SK-N-SH treated with all-trans-retinoic acid at 6 μM for 48 hours (cell line): ENCODE measurements around the gene DYSF.

ENCODE experiments used
- ATAC-seq: fragments of 200-7000 bp; cut with Tn5 transposase; 3 replicates; pipeline ENCODE4 v1.9.1; 2020; ENCODE audit warnings: mild to moderate bottlenecking, moderate library complexity
- ARNTL ChIP-seq: fragments of 450-650 bp; formaldehyde crosslinking; IDR thresholded peaks from 2 replicates; pipeline ENCODE4 v1.5.0; 2020; ENCODE audit warnings: low read depth, mild to moderate bottlenecking, moderate library complexity, borderline replicate concordance
- BACH2 ChIP-seq: fragments of 250-450 bp; sonication (Bioruptor Pico); IDR thresholded peaks from 2 replicates; pipeline ENCODE4 v1.9.0; 2021; ENCODE audit warnings: mild to moderate bottlenecking, borderline replicate concordance
- CREB5 ChIP-seq: fragments of 250-450 bp; sonication (Bioruptor Pico); IDR thresholded peaks from 2 replicates; pipeline ENCODE4 v1.5.1; 2020; ENCODE audit warnings: low read depth, mild to moderate bottlenecking, moderate library complexity
- CSDC2 ChIP-seq: fragments of 250-450 bp; sonication (Bioruptor Pico); IDR thresholded peaks from 2 replicates; pipeline ENCODE4 v1.5.0; 2020; ENCODE audit warnings: mild to moderate bottlenecking, moderate library complexity
- CSRNP3 ChIP-seq: fragments of 250-450 bp; sonication (Bioruptor Pico); IDR thresholded peaks from 2 replicates; pipeline ENCODE4 v1.5.1; 2021; ENCODE audit warnings: mild to moderate bottlenecking, moderate library complexity
- ESRRG ChIP-seq: fragments of 250-450 bp; sonication (Bioruptor Pico); IDR thresholded peaks from 2 replicates; pipeline ENCODE4 v1.6.1; 2021; ENCODE audit warnings: mild to moderate bottlenecking
- GLIS3 ChIP-seq: fragments of 250-450 bp; sonication (Bioruptor Pico); IDR thresholded peaks from 2 replicates; pipeline ENCODE4 v1.5.0; 2020; ENCODE audit warnings: mild to moderate bottlenecking, moderate library complexity
- ISL1 ChIP-seq: fragments of 250-450 bp; sonication (Bioruptor Pico); IDR thresholded peaks from 2 replicates; pipeline ENCODE4 v2.1.2; 2022; ENCODE audit warnings: mild to moderate bottlenecking, moderate library complexity
- OSR1 ChIP-seq: fragments of 250-450 bp; sonication (Bioruptor Pico); IDR thresholded peaks from 2 replicates; pipeline ENCODE4 v1.8.0; 2022; ENCODE audit warnings: moderate library complexity, mild to moderate bottlenecking, inconsistent platforms
- PATZ1 ChIP-seq: fragments of 250-450 bp; sonication (Bioruptor Pico); IDR thresholded peaks from 2 replicates; pipeline ENCODE4 v1.8.0; 2020; ENCODE audit warnings: mild to moderate bottlenecking, moderate library complexity, borderline replicate concordance
- POU6F1 ChIP-seq: fragments of 250-450 bp; sonication (Bioruptor Pico); IDR thresholded peaks from 2 replicates; pipeline ENCODE4 v1.8.0; 2021; ENCODE audit warnings: low read depth, mild to moderate bottlenecking, moderate library complexity, borderline replicate concordance
- PPARA ChIP-seq: fragments of 250-450 bp; sonication (Bioruptor Pico); IDR thresholded peaks from 2 replicates; pipeline ENCODE4 v1.5.0; 2020; ENCODE audit warnings: mild to moderate bottlenecking, borderline replicate concordance
- RARB ChIP-seq: fragments of 250-450 bp; sonication (Bioruptor Pico); IDR thresholded peaks from 2 replicates; pipeline ENCODE4 v1.8.0; 2021; ENCODE audit warnings: mild to moderate bottlenecking, moderate library complexity
- SNAI2 ChIP-seq: fragments of 250-450 bp; sonication (Bioruptor Pico); IDR thresholded peaks from 2 replicates; pipeline ENCODE4 v1.5.0; 2020; ENCODE audit warnings: mild to moderate bottlenecking, moderate library complexity
- TCF4 ChIP-seq: fragments of 250-450 bp; sonication (Bioruptor Pico); IDR thresholded peaks from 2 replicates; pipeline ENCODE4 v1.8.0; 2021; ENCODE audit warnings: mild to moderate bottlenecking, moderate library complexity, borderline replicate concordance
- TOX ChIP-seq: fragments of 250-450 bp; sonication (Bioruptor Pico); IDR thresholded peaks from 2 replicates; pipeline ENCODE4 v1.8.0; 2021; ENCODE audit warnings: mild to moderate bottlenecking, moderate library complexity, borderline replicate concordance
- TSHZ2 ChIP-seq: fragments of 250-450 bp; sonication (Bioruptor Pico); IDR thresholded peaks from 2 replicates; pipeline ENCODE4 v1.5.0; 2020; ENCODE audit warnings: mild to moderate bottlenecking, moderate library complexity
- ZC3H10 ChIP-seq: fragments of 250-450 bp; sonication (Bioruptor Pico); IDR thresholded peaks from 2 replicates; pipeline ENCODE4 v1.5.1; 2021; ENCODE audit warnings: mild to moderate bottlenecking, moderate library complexity
- ZFP3 ChIP-seq: fragments of 250-450 bp; sonication (Bioruptor Pico); IDR thresholded peaks from 2 replicates; pipeline ENCODE4 v1.5.0; 2020; ENCODE audit warnings: mild to moderate bottlenecking, moderate library complexity
- ZFP30 ChIP-seq: fragments of 450-650 bp; formaldehyde crosslinking; IDR thresholded peaks from 2 replicates; pipeline ENCODE4 v1.5.0; 2022; ENCODE audit warnings: mild to moderate bottlenecking, moderate library complexity
- ZNF565 ChIP-seq: fragments of 450-650 bp; formaldehyde crosslinking; conservative IDR thresholded peaks from 2 replicates; pipeline ENCODE4 v1.5.0; 2020; ENCODE audit warnings: low read depth, mild to moderate bottlenecking, moderate library complexity
- ZNF70 ChIP-seq: fragments of 450-650 bp; formaldehyde crosslinking; IDR thresholded peaks from 2 replicates; pipeline ENCODE4 v1.5.0; 2020; ENCODE audit warnings: mild to moderate bottlenecking, moderate library complexity
- ZNF8 ChIP-seq: fragments of 450-650 bp; formaldehyde crosslinking; IDR thresholded peaks from 2 replicates; pipeline ENCODE4 v1.5.0; 2020; ENCODE audit warnings: mild to moderate bottlenecking, moderate library complexity

The DYSF gene

GRCh38 chr2:71714601-71715240 lies 261.4 kb downstream of the DYSF start:
- TF ChIP-seq ZNF70 (no peak), TCF4 (CRISPR knock-in tag) (no peak), ZFP30 (no peak), ZFP3 (CRISPR knock-in tag) (no peak), ZNF565 (CRISPR knock-in tag) (no peak), CSDC2 (CRISPR knock-in tag) (no peak), PPARA (CRISPR knock-in tag) (no peak), OSR1 (CRISPR knock-in tag) (no peak), PATZ1 (no peak), ZC3H10 (CRISPR knock-in tag) (no peak), SNAI2 (no peak), BACH2 (CRISPR knock-in tag) (no peak), CSRNP3 (CRISPR knock-in tag) (no peak), RARB (no peak), TSHZ2 (CRISPR knock-in tag) (no peak), POU6F1 (CRISPR knock-in tag) (no peak), ESRRG (CRISPR knock-in tag) (no peak), CREB5 (CRISPR knock-in tag) (no peak), ZNF8 (CRISPR knock-in tag) (no peak), ISL1 (no peak)
- no peak for ATAC-seq

GRCh38 chr2:71715241-71715750 lies 261.9 kb downstream of the DYSF start:
- no peak for ATAC-seq
- TF ChIP-seq ZFP3 (CRISPR knock-in tag) = no peak

GRCh38 chr2:71715951-71716696 lies 262.8 kb downstream of the DYSF start:
- ATAC-seq = no peak
- TF ChIP-seq TCF4 (CRISPR knock-in tag) (no peak), ZNF565 (CRISPR knock-in tag) (no peak), GLIS3 (no peak), ARNTL (CRISPR knock-in tag) (no peak), TOX (CRISPR knock-in tag) (no peak), CSDC2 (CRISPR knock-in tag) (no peak), CREB5 (CRISPR knock-in tag) (no peak), PATZ1 (no peak), OSR1 (CRISPR knock-in tag) (no peak), ZC3H10 (CRISPR knock-in tag) (no peak), SNAI2 (no peak)
